ENCODE data around the gene LHCGR. TPM values are rescaled to one million over a fixed set of nuclear protein-coding genes. Genes with fewer than 3 reads are reported as not detected.

The LHCGR gene
- total RNA-seq, 1 donor from 2014 or later: 0.12 TPM

GRCh38 chr2:48696881-48697280 is 58.6 kb downstream of the LHCGR start:
- Mint-ChIP-seq H3K4me1 (peaks cover 12% of the 10 kb centered on the region), H3K4me3 (no peak overlapping the region), H3K27ac (ENCODE audit: unreplicated experiment) (no peak overlapping the region)

GRCh38 chr2:48695991-48696390 is 59.5 kb downstream of the LHCGR start:
- peaks cover 7% of the 10 kb centered on the region for H3K9me3 Mint-ChIP-seq
- H3K4me1 Mint-ChIP-seq: peaks cover 12% of the 10 kb centered on the region
- no peaks in the 10 kb centered on the region for H3K27me3 Mint-ChIP-seq (ENCODE audit: low read depth)
- peaks cover 2% of the 10 kb centered on the region for H3K36me3 Mint-ChIP-seq (ENCODE audit: low read depth)
- no peak for DNase-seq (ENCODE audit: low read depth, low spot score)
- no peak overlapping the region for H3K4me3 Mint-ChIP-seq
- TF ChIP-seq CTCF (conservative IDR thresholded peaks at IDR 0.05): no peak
- H3K27ac Mint-ChIP-seq (ENCODE audit: unreplicated experiment): no peak overlapping the region

More at GRCh38 chr2:48696881-48697280, 58.6 kb downstream of the LHCGR start:
- peaks cover 7% of the 10 kb centered on the region for H3K9me3 Mint-ChIP-seq
- no peak for DNase-seq (ENCODE audit: low read depth, low spot score)
- H3K36me3 Mint-ChIP-seq (ENCODE audit: low read depth): peaks cover 2% of the 10 kb centered on the region
- TF ChIP-seq CTCF (conservative IDR thresholded peaks at IDR 0.05): no peak
- no peaks in the 10 kb centered on the region for H3K27me3 Mint-ChIP-seq (ENCODE audit: low read depth)

DNA sequence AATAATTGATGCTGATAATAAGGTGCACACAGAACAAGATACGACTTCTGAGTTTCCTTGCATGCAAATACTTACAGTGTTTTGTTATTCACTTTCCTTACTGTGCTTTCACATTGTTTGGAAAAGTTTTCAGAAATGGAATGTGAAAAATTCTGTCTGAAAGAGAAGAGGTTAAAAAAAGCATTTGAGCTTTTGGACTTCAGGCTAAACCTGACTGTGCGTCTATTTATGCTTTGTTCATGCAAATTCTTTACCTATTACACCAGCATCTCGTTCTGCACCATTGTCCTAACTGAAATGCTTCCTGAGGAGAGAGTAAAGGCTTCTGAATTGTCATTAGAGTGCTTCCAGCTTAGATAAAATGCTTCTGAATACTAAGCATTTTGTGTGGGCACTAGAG is 61.4 kb downstream of the LHCGR start:
- Mint-ChIP-seq H3K4me3 (no peak overlapping the region), H3K4me1 (peaks cover 12% of the 10 kb centered on the region), H3K27me3 (ENCODE audit: low read depth) (no peaks in the 10 kb centered on the region), H3K36me3 (ENCODE audit: low read depth) (peaks cover under 1% of the 10 kb centered on the region), H3K9me3 (peaks cover 5% of the 10 kb centered on the region), H3K27ac (ENCODE audit: unreplicated experiment) (no peak overlapping the region)
- DNase-seq (ENCODE audit: low read depth, low spot score): no peak
- no peak for TF ChIP-seq CTCF (conservative IDR thresholded peaks at IDR 0.05)

- Mint-ChIP-seq H3K27me3 (ENCODE audit: low read depth) (no peaks in the 10 kb centered on the region), H3K9me3 (peaks cover 3% of the 10 kb centered on the region), H3K36me3 (ENCODE audit: low read depth) (no peaks in the 10 kb centered on the region), H3K27ac (ENCODE audit: unreplicated experiment) (no peak overlapping the region), H3K4me3 (no peak overlapping the region), H3K4me1 (peaks cover 12% of the 10 kb centered on the region)
- no peak for TF ChIP-seq CTCF (conservative IDR thresholded peaks at IDR 0.05)
- DNase-seq (ENCODE audit: low read depth, low spot score): no peak
These were observed 61.9 kb downstream of the LHCGR start for GRCh38 chr2:48693645-48694044.

GRCh38 chr2:48693066-48693465 is 62.5 kb downstream of the LHCGR start:
- no peaks in the 10 kb centered on the region for H3K27me3 Mint-ChIP-seq (ENCODE audit: low read depth)
- TF ChIP-seq CTCF (conservative IDR thresholded peaks at IDR 0.05): no peak
- no peaks in the 10 kb centered on the region for H3K36me3 Mint-ChIP-seq (ENCODE audit: low read depth)
- peaks cover 3% of the 10 kb centered on the region for H3K9me3 Mint-ChIP-seq
- DNase-seq (ENCODE audit: low read depth, low spot score): no peak
- H3K4me1 Mint-ChIP-seq: peaks cover 12% of the 10 kb centered on the region
- H3K4me3 Mint-ChIP-seq: no peak overlapping the region
- H3K27ac Mint-ChIP-seq (ENCODE audit: unreplicated experiment): no peak overlapping the region
